Stimulated activated CD8-positive, alpha-beta memory T cell treated with anti-CD3 and anti-CD28 coated beads, Interleukin-7, amount 100 ng/mL, for 24 hours (primary cell): ENCODE measurements around the gene TLE6.
"Not testable (repeated sequence)": the region's sequence is repeated elsewhere in the genome, so short reads cannot be mapped to it uniquely, and the experiment has no call there.

Source experiments
- DNase-seq: peaks from one replicate; pipeline ENCODE4 v3.0.0-alpha.2; 2020; ENCODE audit warnings: low read depth

Gene TLE6

DNA sequence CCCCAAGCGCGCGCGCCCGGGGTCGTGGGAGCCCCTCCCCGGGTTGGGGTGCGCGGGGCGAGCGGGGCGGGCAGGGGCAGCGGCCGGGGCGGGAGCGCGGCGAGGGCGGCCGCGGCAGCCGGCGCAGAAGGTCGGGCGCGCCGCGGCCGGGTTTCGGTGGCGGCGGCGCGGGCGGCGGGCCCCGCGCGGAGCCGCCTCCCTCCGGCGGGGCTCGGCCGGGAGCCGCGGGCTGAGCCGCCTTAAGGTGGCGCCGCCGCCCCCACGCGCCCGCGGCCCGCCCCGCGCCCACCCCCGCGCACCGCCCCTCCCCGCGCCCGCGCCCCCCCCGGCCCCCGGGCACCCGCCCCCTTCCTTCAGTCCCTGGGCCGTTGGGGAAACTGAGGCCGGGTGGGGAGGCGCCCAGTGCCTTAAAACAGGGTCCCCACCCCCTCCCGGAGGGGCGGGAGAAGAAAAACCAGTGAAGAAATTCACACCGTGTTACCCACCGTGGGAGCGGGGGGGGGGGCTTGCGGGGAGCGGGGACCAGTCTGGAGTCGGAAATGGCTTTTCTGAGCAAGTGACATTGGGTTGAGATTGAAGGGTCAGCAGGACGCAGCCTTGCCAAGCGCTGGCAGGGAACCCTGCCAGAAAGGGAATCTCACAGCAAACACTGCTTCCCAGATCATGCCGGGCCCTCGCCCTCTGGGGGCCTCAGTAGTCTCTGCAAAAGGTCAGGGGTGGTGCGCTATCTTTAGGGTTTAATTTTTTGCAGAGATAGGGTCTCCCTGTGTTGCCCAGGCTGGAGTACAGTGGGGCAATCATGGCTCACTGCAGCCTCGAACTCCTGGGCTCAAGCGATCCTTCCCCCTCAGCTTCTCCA, 51.9 kb downstream of the TLE6 start, which contains the start of gene TLE2:
Gene TLE2, minus strand, starts transcription at position 216 of the 859 bp plus-strand sequence. CDS start 376 bp downstream, outside the sequence.
- DNase-seq: no peak

DNA sequence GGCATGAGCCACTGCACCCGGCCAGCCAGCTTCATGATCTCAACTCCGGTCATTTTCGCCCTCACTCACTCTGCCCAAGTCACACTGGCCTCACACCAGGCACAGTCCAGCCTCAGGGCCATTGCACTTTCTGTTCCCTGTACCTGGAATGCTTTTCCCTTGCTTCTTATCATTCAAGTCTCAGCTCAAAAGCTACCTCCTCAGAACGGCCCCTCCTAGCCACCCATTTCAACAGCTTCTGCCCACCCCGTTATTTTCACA, 54.2 kb downstream of the TLE6 start:
- DNase-seq: no peak

DNA sequence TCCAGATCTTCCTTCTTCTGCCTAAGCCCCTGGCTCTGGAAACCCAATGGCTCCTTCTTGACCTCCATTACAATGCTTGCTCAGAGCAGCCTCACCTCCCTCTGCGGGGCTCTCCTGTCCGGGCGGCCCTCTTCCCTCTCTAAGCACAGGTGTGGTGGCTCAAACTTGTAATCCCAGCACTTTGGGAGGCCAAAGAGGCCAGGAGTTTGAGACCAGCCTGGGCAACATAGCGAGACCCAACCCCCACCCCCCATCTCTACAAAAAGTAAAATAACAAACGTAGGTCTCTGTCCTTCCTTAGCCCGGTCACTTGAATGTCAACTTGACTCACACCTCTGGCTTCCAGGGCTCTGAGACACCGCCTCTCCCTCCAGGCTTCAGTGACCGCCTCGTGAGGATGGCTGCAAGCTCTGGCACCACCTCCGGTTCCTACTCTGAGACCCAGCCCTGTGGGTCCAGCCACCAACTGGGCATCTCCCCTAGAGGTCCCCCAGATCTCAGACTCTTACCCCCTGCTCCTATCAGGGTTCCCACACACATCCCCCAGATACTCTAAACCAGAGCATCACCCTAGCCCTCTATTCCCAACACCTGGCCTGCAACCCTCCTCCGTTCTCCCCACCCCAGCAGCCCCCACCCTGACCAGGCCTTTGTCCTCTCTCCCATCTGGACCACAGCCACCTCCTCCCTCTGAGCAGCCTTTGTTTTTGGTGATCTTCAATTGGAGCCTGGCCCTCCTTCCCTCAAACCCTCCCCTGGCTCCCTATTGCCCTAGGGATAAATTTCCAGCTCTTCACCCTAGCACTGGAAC, 56.4 kb downstream of the TLE6 start:
- no peak for DNase-seq

DNA sequence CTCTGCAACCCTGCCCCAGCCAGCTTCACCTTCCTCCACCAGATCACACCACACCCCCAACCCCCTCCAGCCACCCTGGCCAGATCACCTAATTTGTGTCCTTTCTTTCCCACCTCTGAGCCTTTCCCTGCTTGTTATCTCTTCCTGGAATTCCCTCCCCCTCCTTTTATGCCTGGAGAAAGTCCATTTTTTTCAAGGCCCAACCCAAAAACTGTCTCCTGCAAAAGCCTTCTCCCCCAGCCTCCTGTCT, 57.0 kb downstream of the TLE6 start:
- DNase-seq: no peak

DNA sequence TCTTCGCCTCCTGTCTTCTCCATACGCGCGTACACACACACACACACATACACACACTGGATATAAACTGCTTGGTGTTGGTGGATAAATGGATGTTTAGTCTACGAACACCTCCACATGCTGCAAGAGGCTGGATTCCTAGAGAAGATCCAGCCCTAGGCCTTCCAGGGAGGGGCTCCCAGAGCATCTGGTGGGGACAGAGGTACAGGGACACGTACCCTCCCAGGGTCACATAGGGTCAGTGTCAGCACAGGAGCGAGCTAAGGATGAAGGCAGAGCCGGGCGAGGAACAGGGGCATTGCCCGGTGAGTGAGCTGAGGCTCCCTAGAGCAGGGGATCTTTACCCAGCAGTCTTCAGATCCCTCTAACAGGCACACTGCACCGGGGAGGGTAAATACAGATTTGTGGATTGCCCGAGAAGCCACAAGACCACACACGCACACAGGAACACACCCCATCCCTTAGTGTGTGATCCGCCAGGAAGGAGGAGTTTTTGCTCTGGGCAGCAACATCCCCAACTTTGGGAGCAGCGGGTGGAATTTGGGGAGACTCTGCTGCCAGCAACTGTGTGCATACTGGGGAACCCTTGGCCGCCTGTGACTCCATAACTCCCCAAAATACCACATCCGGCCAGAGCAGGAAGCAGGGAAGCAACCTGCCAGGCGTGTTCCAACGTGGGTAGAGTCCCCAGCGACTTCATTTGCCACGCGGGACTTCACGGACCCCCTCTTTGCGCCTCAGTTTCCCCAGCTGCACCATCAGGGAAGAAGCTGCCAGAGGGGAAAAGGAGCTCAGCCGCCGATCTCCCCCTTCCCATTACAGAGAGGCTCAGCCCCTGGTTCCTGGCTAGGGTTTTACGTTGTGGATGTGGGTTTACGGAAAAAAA, 57.5 kb downstream of the TLE6 start:
- DNase-seq: peak; percentile 16

DNA sequence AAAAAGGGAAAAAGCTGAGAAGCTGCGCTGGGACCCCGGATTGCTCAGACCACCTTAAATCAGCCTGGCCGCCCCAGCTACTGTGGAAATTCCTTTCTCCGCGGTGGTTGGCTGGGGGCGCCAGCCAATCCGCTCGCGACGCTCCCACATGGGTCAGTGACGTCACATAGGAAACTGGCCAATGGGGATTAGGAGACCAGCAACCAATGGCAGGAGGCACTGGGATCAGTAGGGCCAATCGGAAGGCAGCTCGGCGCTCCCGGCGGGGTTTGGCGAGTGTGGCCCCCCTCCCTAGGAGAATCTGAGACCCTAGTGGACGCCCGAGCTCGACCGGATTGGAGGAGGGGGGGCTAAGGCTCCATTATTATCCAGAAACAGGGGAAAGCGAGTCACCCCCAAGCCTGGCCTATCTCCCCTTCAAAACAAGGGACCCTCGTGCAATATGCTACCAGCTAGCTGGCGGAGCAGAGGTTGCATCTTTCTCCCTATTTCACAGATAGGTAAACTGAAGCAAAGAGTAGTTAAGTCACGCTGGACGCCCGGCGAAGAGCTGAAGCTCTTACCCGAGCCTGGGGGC, 58.3 kb downstream of the TLE6 start:
- peak; percentile 87 for DNase-seq

DNA sequence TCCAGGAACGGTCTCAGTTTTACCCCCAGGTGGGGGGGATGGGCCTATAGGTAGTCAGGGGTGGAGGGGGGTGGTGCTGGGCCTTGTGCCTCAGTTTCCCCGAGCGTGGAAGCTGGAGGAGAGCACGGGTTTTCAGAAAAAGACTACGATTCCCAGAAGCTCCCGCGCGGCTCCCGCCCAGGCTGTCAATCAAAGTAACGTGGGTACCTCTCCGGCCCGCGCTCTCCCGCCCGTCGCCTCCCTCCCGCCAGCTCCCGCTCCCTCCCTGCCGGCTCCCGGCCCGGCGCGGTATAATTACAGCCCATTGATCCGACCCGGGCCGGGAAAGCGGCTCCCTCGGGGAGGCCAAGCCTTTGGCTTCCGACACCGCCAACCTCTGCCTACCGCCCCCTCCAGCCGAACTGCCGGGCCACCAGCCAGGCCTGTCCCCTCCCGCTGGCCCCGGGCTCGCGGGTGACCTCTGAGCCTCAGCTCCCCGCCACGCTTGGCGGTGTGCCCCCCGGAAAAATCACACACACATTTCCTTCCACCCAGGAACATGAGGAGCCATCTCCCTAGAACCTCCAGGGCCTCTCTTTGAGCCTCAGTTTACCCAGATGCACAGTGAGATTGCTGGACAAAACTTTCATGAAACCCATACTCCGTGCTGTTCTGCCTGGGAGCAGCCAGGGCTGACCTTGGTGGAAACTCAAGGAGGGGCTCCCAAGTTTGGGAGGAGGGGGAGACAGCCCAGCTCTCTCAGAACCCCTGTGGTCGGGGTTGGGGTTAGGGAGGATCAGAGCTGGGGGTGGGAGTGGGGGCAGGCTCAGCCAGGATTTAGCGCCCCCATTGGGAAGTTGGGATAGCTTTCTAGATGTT, 59.0 kb downstream of the TLE6 start:
- peak; percentile 64 for DNase-seq

DNA sequence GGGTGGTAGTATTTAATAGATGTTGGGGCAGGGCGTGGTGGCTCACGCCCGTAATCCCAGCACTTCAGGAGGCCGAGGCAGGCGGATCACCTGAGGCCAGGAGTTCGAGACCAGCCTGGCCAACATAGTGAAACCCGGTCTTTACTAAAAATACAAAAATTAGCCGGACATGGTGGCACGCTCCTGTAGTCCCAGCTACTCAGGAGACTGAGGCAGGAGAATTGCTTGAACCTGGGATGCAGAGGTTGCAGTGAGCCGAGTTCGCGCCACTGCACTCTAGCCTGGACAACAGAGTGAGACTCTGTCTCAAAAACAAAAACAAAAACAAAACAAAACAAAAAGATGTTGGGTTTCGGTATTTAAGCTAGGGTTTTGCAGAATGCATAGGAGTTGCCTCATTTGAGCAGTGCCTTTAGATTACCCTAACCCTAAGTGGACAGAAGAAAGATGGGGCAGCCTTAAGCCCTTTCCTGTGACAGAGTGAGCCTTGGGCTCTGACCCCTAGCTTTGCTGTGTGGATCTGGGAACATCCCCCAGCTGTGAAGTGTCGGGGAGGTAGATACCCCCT, 59.7 kb downstream of the TLE6 start:
- DNase-seq: not testable (repeated sequence)

DNA sequence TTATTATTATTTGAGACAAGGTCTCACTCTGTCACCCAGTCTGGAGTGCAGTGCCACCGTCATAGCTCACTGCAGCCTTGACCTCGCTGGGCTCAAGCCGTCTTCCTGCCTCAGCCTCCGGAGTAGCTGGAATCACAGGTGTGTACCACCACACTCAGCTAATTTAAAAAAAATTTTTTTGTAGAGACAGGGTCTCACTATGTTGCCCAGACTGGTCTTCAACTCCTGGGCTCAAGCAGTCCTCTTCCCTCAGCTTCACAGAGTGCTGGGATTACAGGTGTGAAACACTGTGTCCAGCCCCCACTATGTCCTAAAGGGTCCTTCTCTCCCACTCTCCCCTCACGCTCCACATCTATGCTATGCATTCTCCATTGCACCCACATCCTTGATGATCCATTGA, 60.9 kb downstream of the TLE6 start:
- DNase-seq: no peak

DNA sequence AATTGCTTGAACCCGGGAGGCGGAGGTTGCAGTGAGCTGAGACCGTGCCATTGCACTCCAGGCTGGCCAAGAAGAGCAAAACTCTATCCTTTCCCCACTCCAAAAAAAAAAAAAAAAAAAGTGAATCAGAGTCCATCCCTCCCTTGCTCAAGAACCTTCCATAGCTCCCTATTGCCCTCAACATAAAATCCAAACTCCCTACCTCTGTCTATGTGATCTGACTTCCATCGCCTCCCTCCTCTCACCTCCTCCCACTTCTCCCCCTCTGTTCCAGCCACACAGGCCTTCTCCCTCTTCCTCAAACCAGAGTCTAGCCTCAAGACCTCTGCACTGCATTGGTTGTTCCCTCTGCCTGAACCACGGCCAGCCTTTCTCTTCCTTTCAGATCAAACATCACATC, 61.8 kb downstream of the TLE6 start:
- DNase-seq: no peak

DNA sequence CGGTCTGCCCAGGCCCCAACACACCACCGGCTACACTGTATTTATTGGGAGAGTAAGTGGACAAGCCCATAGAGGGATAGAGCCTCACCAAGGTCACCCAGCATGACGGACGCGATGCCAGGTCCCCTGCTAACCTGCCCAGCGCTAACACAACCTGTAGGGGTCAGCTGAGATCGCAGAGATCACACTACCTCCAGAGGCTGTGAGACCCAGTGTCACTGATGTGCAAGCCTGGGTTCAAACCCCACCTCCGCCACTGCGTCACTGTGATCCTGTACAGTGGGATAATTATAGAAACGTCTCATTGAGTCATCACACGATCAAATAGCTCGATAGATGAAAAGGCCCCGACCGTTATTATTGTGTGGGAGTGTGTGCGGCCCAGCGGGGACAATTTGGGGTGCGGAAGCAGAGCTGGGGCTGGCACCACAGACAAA, 62.3 kb downstream of the TLE6 start:
- DNase-seq: no peak

DNA sequence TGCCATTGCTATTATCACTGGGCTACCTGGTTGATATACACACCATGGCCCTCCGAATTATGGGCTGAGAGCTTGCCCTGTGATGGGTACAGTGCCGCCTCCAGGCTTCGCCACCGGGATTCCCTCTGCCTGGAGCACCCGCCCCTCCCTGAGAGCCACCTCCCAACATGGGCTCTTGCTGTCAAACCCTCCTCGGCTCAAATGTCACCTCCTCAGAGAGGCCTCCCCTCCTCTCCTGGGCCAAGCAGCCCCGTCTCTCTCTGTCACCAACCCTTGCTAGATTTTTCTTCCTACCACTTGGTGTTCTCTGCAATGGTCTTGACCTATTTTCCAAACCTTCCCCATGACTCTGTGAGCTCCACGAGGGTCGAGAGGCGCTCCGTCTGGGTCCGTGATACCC, 64.0 kb downstream of the TLE6 start:
- no peak for DNase-seq

DNA sequence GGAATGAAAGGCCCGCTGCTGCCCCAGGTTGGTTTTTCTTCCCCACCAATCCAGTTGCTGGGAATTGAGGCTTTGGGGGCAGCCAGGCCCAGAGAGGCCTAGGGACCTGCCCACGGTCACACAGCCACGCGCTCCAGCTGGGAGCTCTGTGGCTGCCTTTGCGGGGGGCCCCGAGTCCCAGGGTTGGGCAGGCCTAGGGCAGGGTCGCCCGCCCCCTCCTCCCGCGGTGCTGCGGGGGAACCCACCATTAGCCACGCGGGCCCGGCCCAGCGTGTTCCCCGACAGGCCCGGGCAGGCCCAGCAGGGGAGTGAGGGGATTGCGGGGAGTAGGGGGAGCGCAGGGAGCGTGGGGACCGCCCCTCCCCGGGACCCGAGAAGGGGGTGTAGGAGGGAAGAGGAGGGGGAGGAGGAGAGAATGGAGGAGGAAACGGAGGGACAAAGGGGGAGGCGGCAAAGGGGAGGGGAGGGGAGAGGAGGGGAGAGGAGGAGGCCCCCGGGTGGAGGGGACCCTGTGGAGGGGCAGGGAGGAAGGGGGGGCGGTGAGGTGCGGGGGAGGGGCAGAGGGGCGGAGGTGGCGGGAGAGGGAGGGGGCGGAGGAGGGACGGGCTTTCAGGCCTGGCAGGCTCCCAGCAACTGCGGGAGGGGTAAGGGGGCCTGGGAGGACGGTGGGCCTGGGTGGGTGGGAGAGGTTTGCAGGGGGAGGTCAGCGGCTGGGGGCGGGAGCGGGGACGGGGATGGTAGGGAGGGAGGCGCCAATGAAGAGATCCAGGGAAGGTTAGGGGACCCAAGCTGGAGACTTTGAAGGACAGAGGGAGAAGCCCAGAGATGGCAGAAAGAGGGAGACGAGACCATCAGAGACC, 64.6 kb downstream of the TLE6 start:
- DNase-seq: no peak

DNA sequence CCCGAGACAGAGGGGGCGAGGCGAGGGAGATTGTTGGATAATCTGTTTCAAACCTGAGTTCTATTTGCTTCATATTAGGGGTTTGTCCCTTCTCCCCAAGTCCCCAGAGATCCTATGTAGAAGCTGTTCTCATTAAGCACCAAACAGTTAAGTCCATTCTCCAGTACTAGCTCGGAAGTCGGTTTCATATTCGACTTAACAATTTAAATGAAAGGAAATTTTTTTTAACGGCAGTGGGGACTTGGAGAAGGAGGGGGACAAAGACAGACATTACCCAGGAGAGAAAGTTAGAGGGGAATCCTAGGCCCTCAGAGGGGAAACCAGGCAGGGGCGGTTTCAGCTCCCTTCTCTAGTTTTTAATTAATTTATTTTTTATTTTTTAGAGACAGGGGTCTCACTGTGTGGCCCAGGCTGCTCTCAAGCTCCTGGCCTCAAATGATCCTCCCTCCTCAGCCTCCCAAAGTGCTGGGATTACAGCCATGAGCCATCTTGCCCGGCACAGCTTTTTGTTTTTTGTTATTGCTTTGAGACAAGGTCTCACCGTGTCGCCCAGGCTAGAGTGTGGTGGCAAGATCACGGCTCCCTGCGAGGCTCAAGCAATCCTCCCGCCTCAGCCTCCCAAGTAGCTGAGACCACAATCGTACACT, 65.4 kb downstream of the TLE6 start:
- DNase-seq: no peak
